Colonic mucosa (tissue), 4 donors: ENCODE data around the gene HGF. TPM values are rescaled to one million over a fixed set of nuclear protein-coding genes. Genes with fewer than 3 reads are reported as not detected.

Experiments used
- DNase-seq: peaks from one replicate; pipeline ENCODE4 v3.0.0-alpha.2; 2020
- H3K27ac ChIP-seq: fragments of 200-600 bp; one replicate; pipeline ENCODE4 v1.8.0; 2021
- H3K27me3 ChIP-seq: fragments of 200-600 bp; one replicate; pipeline ENCODE4 v1.8.0; 2021
- H3K36me3 ChIP-seq: fragments of 200-600 bp; one replicate; pipeline ENCODE4 v1.8.0; 2021
- H3K4me1 ChIP-seq: fragments of 200-600 bp; one replicate; pipeline ENCODE4 v1.8.0; 2021; ENCODE audit warnings: mild to moderate bottlenecking
- H3K4me3 ChIP-seq: fragments of 200-600 bp; one replicate; pipeline ENCODE4 v1.8.0; 2021
- H3K9ac ChIP-seq, 2 donors: one replicate each; pipeline ENCODE4 v1.7.0; 2013; ENCODE audit warnings: control low read depth in 2 of 2, low read depth in 2 of 2, low read length in 2 of 2
- H3K9me3 ChIP-seq: fragments of 200-600 bp; one replicate; pipeline ENCODE4 v1.8.0; 2021
- intact Hi-C: fragments of 100-400 bp; cut with DNase I; formaldehyde crosslinking; loops from one replicate; pipeline ENCODE4 v1.14.1; 2022
- total RNA-seq, 2 donors: library from RNA; stranded (reverse); fragmentation: NEBNext Ultra II Directional in 1 of 2; extraction: Animal tissue kit (Norgen Biotek cat#: 25700) in 1 of 2; gene quantifications; one replicate each; pipeline ENCODE4 v1.2.1, GENCODE V29; 2021
- TF ChIP-seq, protein P1 (sequence below): fragments of 200-600 bp; IDR thresholded peaks from one replicate; pipeline ENCODE4 v1.8.0; 2022; ENCODE audit warnings: antibody characterized with exemption, mild to moderate bottlenecking
- donor health status: healthy.
- donor health status: DM: no; HTN: no; CAD: no.
- donor health status: DM: no; HTN: no; CAD: no.

HGF gene
- total RNA-seq, 2 donors from 2014 or later: 0.96 to 4.5 TPM

DNA sequence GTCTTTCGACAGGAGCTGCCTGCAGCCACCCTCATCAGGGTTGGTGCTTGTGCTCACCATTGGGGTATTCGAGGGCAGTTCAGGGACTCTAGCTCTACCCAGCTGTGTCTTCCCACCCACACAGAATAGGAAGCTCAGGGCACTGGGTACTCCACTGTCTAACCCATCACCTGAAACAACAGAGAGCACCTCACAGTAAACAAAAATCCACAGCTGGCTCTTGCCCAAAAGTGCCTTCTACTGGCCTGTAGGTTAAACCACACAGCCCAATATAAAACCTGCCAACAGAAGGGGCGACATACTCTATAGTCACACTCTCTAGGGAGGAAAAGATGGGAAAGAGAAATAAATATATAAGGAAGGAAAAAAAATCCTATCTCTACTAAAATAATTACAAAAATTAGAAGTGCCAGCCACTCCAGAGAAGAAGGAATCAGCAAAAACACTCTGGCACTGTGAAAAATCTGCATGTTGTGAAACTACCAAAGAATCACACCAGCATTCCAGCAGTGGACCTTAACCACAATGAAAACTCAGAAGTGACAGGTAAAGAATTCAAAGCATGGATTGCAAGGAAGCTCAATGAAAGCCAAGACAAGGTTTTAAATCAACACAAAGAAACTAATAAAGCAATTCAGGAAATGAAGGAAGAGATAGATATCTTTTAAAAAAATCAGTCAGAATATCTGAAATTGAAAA, 110.0 kb downstream of the HGF start:
- H3K9ac ChIP-seq: no peak overlapping the region
- no peak overlapping the region for H3K27ac ChIP-seq
- no peaks in the 10 kb centered on the region for H3K36me3 ChIP-seq
- TF ChIP-seq, protein P1, sequence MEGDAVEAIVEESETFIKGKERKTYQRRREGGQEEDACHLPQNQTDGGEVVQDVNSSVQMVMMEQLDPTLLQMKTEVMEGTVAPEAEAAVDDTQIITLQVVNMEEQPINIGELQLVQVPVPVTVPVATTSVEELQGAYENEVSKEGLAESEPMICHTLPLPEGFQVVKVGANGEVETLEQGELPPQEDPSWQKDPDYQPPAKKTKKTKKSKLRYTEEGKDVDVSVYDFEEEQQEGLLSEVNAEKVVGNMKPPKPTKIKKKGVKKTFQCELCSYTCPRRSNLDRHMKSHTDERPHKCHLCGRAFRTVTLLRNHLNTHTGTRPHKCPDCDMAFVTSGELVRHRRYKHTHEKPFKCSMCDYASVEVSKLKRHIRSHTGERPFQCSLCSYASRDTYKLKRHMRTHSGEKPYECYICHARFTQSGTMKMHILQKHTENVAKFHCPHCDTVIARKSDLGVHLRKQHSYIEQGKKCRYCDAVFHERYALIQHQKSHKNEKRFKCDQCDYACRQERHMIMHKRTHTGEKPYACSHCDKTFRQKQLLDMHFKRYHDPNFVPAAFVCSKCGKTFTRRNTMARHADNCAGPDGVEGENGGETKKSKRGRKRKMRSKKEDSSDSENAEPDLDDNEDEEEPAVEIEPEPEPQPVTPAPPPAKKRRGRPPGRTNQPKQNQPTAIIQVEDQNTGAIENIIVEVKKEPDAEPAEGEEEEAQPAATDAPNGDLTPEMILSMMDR: no peak
- H3K9me3 ChIP-seq: no peaks in the 10 kb centered on the region
- no peak overlapping the region for H3K4me3 ChIP-seq
- no peaks in the 10 kb centered on the region for H3K27me3 ChIP-seq
- DNase-seq: no peak
- no peaks in the 10 kb centered on the region for H3K4me1 ChIP-seq
- intact Hi-C loops: no loop called here

DNA sequence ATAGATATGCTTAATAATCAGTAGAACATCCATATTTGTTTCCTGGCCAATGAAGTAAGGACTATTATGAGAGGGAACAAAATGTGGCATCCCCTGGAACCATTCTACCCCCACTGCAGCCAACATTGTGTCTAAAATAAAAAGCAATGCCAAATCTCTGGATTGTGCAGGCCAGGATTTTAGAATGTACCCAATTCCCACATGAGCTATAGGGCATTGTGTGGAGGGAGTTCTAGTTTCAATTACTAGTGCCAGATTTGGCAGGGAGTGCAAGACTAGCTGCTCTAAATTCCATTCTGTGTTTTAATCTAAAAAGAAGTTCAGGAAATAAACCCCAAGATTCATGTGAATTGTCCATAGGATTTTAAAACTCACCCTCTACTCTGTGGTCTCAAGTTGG, 112.3 kb downstream of the HGF start:
- no peak overlapping the region for H3K9ac ChIP-seq
- no peak for DNase-seq
- TF ChIP-seq, protein P1: no peak
- no peaks in the 10 kb centered on the region for H3K36me3 ChIP-seq
- intact Hi-C loops: no loop called here
- no peaks in the 10 kb centered on the region for H3K27me3 ChIP-seq
- no peaks in the 10 kb centered on the region for H3K9me3 ChIP-seq
- no peak overlapping the region for H3K4me3 ChIP-seq
- no peak overlapping the region for H3K27ac ChIP-seq
- no peaks in the 10 kb centered on the region for H3K4me1 ChIP-seq

DNA sequence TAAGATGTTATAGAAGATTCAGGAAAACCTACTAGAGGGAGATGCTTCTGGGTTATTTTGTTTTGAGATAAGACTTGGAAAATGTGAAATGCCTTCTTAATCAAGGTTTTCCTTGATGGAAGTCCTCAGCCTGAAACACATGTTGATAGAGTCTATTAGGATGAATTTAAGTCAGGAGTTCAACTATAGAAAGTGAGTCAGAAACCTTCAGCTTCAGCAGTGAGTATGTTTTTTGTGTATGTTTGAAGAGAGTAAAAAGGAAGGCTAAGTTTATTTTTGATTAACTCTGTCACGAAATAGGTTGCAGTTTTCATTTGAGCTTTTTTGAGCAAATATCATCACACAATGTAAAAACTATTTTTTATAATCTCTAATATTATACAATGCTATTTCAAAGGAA, 114.6 kb downstream of the HGF start:
- no peak for DNase-seq
- H3K4me1 ChIP-seq: no peaks in the 10 kb centered on the region
- H3K27ac ChIP-seq: no peak overlapping the region
- H3K27me3 ChIP-seq: no peaks in the 10 kb centered on the region
- no peaks in the 10 kb centered on the region for H3K9me3 ChIP-seq
- TF ChIP-seq, protein P1: no peak
- no peak overlapping the region for H3K4me3 ChIP-seq
- intact Hi-C loops: no loop called here
- no peaks in the 10 kb centered on the region for H3K36me3 ChIP-seq
- H3K9ac ChIP-seq: no peak overlapping the region

DNA sequence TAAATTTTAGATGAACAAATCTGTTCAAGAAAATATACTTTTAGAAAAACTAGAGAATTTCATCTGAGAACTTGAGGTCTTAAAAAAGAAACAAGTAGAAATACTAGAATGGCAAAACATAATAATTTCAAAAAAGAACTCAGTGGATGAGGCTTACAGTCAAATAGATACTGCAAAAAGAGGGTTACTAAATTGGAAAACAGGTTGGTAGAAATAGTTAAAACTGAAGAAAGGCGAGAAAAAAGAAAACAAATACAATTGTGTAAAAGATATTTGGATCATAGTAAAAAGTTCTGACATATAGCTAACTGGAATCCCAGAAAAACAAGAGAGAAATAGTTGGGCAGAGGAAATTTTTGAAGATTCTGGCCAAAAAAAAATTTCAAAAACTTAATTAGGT, 117.6 kb downstream of the HGF start:
- no peak overlapping the region for H3K4me3 ChIP-seq
- no peak overlapping the region for H3K9ac ChIP-seq
- H3K27ac ChIP-seq: no peak overlapping the region
- no peaks in the 10 kb centered on the region for H3K4me1 ChIP-seq
- H3K27me3 ChIP-seq: no peaks in the 10 kb centered on the region
- no peaks in the 10 kb centered on the region for H3K36me3 ChIP-seq
- no peak for DNase-seq
- intact Hi-C loops: no loop called here
- TF ChIP-seq, protein P1: no peak
- no peaks in the 10 kb centered on the region for H3K9me3 ChIP-seq
